ENCODE data around the gene RTP5. TPM values are rescaled to one million over a fixed set of nuclear protein-coding genes. Genes with fewer than 3 reads are reported as not detected.

The RTP5 gene
- total and polyA plus RNA-seq, 11 donors, result not detected

- intact Hi-C loops (cut with DNase I), result no loop called here
- DNase-seq, result peak in 2 of 5 donors; percentile 18 to 34
- no peak for TF ChIP-seq CTCF (IDR thresholded peaks at IDR 0.05)
- TF ChIP-seq POLR2A (IDR thresholded peaks at IDR 0.05), result no peak
These were observed 18.4 kb downstream of the RTP5 start for GRCh38 chr2:241887806-241888522.

GRCh38 chr2:241888641-241889040 is 19.1 kb downstream of the RTP5 start:
- intact Hi-C loops (cut with DNase I), result no loop called here
- H3K27me3 ChIP-seq, result no peaks in the 10 kb centered on the region
- no peak for ATAC-seq
- no peak overlapping the region for H3K27ac ChIP-seq
- no peaks in the 10 kb centered on the region for H3K36me3 ChIP-seq
- DNase-seq, result peak in 2 of 5 donors; percentile 5
- H3K4me3 ChIP-seq, result no peak overlapping the region
- TF ChIP-seq POLR2A (IDR thresholded peaks at IDR 0.05), result no peak
- no peak for TF ChIP-seq CTCF (IDR thresholded peaks at IDR 0.05)
- no peaks in the 10 kb centered on the region for H3K4me1 ChIP-seq
- WGBS, 4 donors, result 47 to 73% (median 60%) methylated on average over 5 of the region's 6 CpGs
- peaks cover 0 to 3% (median 0%) of the 10 kb centered on the region in 12 donors for H3K9me3 ChIP-seq

More at GRCh38 chr2:241887806-241888522, 18.4 kb downstream of the RTP5 start:
- Histone ChIP-seq H3K4me1 (peaks cover 0 to 3% (median 0%) of the 10 kb centered on the region in 12 donors), H3K27me3 (no peaks in the 10 kb centered on the region), H3K9me3 (peaks cover 0 to 3% (median 0%) of the 10 kb centered on the region in 12 donors), H3K4me3 (no peak overlapping the region), H3K27ac (no peak overlapping the region), H3K36me3 (no peaks in the 10 kb centered on the region)
- ATAC-seq, result no peak
- WGBS, 4 donors, result 78 to 87% (median 83%) methylated on average over 23 of the region's 24 CpGs

- Histone ChIP-seq H3K27me3 (no peaks in the 10 kb centered on the region), H3K9me3 (peaks cover 0 to 3% (median 0%) of the 10 kb centered on the region in 12 donors), H3K4me3 (no peak overlapping the region), H3K4me1 (no peaks in the 10 kb centered on the region), H3K36me3 (no peaks in the 10 kb centered on the region), H3K27ac (no peak overlapping the region)
- DNase-seq (peak in 2 of 5 donors; percentile 12 to 40), ATAC-seq (no peak)
- 93 to 94% (median 93%) methylated on average over 20 to 29 of the region's 29 CpGs for WGBS, 4 donors
- TF ChIP-seq CTCF (IDR thresholded peaks at IDR 0.05), result no peak
- TF ChIP-seq POLR2A (IDR thresholded peaks at IDR 0.05), result no peak
- intact Hi-C loops (cut with DNase I), result no loop called here
These were observed 21.2 kb downstream of the RTP5 start for GRCh38 chr2:241890524-241891235.

GRCh38 chr2:241891315-241891987 is 21.9 kb downstream of the RTP5 start:
- no peak overlapping the region for H3K27ac ChIP-seq
- 91 to 96% (median 94%) methylated on average over 27 of the region's 27 CpGs for WGBS, 4 donors
- no peak overlapping the region for H3K4me3 ChIP-seq
- H3K27me3 ChIP-seq, result no peaks in the 10 kb centered on the region
- peak in 2 of 5 donors; percentile 12 to 49 for DNase-seq
- intact Hi-C loops (cut with DNase I), result no loop called here
- H3K4me1 ChIP-seq, result peaks cover 0 to 4% (median 0%) of the 10 kb centered on the region in 12 donors
- ATAC-seq, result no peak
- H3K36me3 ChIP-seq, result no peaks in the 10 kb centered on the region
- H3K9me3 ChIP-seq, result peaks cover 0 to 3% (median 0%) of the 10 kb centered on the region in 12 donors
- TF ChIP-seq POLR2A (IDR thresholded peaks at IDR 0.05) (no peak), CTCF (IDR thresholded peaks at IDR 0.05) (no peak)

Measured in heart left ventricle (tissue), 16 donors.